Measurements from ENCODE around the gene MESP2. TPM values are rescaled to one million over a fixed set of nuclear protein-coding genes. Genes with fewer than 3 reads are reported as not detected.

The MESP2 gene
- total and polyA plus RNA-seq, 2 donors from 2014 or later = 0.24 to 0.47 TPM

- H3K27me3 ChIP-seq (ENCODE audit: control insufficient read depth, insufficient read depth, low read length) = peaks cover 6% of the 10 kb centered on the region
- FAIRE-seq (no peak), DNase-seq (no peak)
- TF ChIP-seq CTCF (IDR thresholded peaks at IDR 0.05; ENCODE audit: borderline replicate concordance, extremely low read depth, insufficient read depth) = no peak
- peak overlapping the region in 1 of 3 donors; percentile 55 for H3K4me3 ChIP-seq (ENCODE audit: low read length in 3 of 3)
- no peaks in the 10 kb centered on the region for H3K36me3 ChIP-seq (ENCODE audit: control insufficient read depth in 2 of 3, insufficient read depth in 3 of 3, low read length in 3 of 3)
- no peak overlapping the region for H3K27ac ChIP-seq (ENCODE audit: low read depth in 2 of 2, low read length in 2 of 2)
- H3K9me3 ChIP-seq (ENCODE audit: control insufficient read depth in 2 of 3, insufficient read depth in 1 of 3, low read length in 3 of 3) = no peaks in the 10 kb centered on the region
- H3K4me1 ChIP-seq (ENCODE audit: control insufficient read depth in 2 of 3, insufficient read depth in 2 of 3, low read depth in 1 of 3, low read length in 3 of 3) = peaks cover 0 to 12% (median 0%) of the 10 kb centered on the region in 3 donors
- peak overlapping the region in 1 of 3 donors; percentile 31 for H3K9ac ChIP-seq (ENCODE audit: low read length in 3 of 3)
- intact Hi-C loops (cut with DNase I) = no loop called here
These were observed 26.6 kb upstream of the MESP2 start for GRCh38 chr15:89749526-89749925.

GRCh38 chr15:89749951-89750559 lies 26.1 kb upstream of the MESP2 start:
- FAIRE-seq = no peak
- H3K9ac ChIP-seq (ENCODE audit: low read length in 3 of 3) = peak overlapping the region in 2 of 3 donors; percentile 29 to 31
- peaks cover 6% of the 10 kb centered on the region for H3K27me3 ChIP-seq (ENCODE audit: control insufficient read depth, insufficient read depth, low read length)
- H3K4me1 ChIP-seq (ENCODE audit: control insufficient read depth in 2 of 3, insufficient read depth in 2 of 3, low read depth in 1 of 3, low read length in 3 of 3) = peaks cover 0 to 12% (median 0%) of the 10 kb centered on the region in 3 donors
- TF ChIP-seq CTCF (IDR thresholded peaks at IDR 0.05; ENCODE audit: borderline replicate concordance, extremely low read depth, insufficient read depth) = no peak
- intact Hi-C loops (cut with DNase I) = no loop called here
- no peaks in the 10 kb centered on the region for H3K36me3 ChIP-seq (ENCODE audit: control insufficient read depth in 2 of 3, insufficient read depth in 3 of 3, low read length in 3 of 3)
- H3K9me3 ChIP-seq (ENCODE audit: control insufficient read depth in 2 of 3, insufficient read depth in 1 of 3, low read length in 3 of 3) = no peaks in the 10 kb centered on the region
- H3K4me3 ChIP-seq (ENCODE audit: low read length in 3 of 3) = peak overlapping the region in 2 of 3 donors; percentile 28 to 55
- H3K27ac ChIP-seq (ENCODE audit: low read depth in 2 of 2, low read length in 2 of 2) = no peak overlapping the region
- peak in 4 of 5 donors; percentile 36 to 80 (median 54) for DNase-seq

GRCh38 chr15:89750560-89751542 lies 25.3 kb upstream of the MESP2 start, which contains the start of gene MESP1:
MESP1 (minus strand) TSS chr15:89751249; CDS start chr15:89751231, 18 bp downstream.
- H3K4me3 ChIP-seq (ENCODE audit: low read length in 3 of 3) = peak within 1 kb of the TSS; percentile 6 to 55 (median 28)
- intact Hi-C loops (cut with DNase I) = no loop called here
- FAIRE-seq (no peak), DNase-seq (peak; percentile 94 to 97 (median 97))
- TF ChIP-seq CTCF (IDR thresholded peaks at IDR 0.05; ENCODE audit: borderline replicate concordance, extremely low read depth, insufficient read depth) = peak; percentile 53
- no peaks in the 10 kb centered on the region for H3K36me3 ChIP-seq (ENCODE audit: control insufficient read depth in 2 of 3, insufficient read depth in 3 of 3, low read length in 3 of 3)
- no peaks in the 10 kb centered on the region for H3K9me3 ChIP-seq (ENCODE audit: control insufficient read depth in 2 of 3, insufficient read depth in 1 of 3, low read length in 3 of 3)
- H3K9ac ChIP-seq (ENCODE audit: low read length in 3 of 3) = peak within 1 kb of the TSS in 2 of 3 donors; percentile 29 to 31
- H3K27me3 ChIP-seq (ENCODE audit: control insufficient read depth, insufficient read depth, low read length) = peaks cover 6% of the 10 kb centered on the region
- H3K4me1 ChIP-seq (ENCODE audit: control insufficient read depth in 2 of 3, insufficient read depth in 2 of 3, low read depth in 1 of 3, low read length in 3 of 3) = peaks cover 0 to 12% (median 0%) of the 10 kb centered on the region in 3 donors
- H3K27ac ChIP-seq (ENCODE audit: low read depth in 2 of 2, low read length in 2 of 2) = no peak within 1 kb of the TSS
